RCC 7860 (cell line): ENCODE measurements around the gene SANBR.

Experiments
- DNase-seq: peaks from one replicate; pipeline ENCODE4 v3.0.0-alpha.2; 2015; ENCODE audit warnings: low spot score
- FAIRE-seq: peaks from 2 replicates; lab custom pipeline; 2012; peaks lifted over from hg19 to GRCh38; lab: Jason Lieb, UNC

Gene SANBR

DNA sequence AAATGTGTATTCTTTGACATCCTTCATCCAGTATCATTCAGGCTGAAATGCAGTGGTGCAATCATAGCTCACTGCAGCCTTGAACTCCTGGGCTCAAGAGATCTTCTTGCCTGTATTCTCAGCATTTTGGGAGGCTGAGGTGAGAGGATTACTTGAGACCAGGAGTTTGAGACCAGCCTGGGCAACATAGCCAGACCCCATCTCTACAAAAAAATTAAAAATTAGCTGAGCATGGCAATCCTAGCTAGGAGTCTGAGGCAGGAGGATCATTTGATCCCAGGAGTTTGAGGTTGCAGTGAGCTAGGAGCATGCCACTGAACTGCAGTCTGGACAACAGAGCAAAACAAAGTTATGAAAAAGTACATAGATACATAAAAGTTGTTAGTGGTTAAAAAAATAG lies 24.1 kb downstream of the SANBR start:
- FAIRE-seq: no peak
- no peak for DNase-seq

DNA sequence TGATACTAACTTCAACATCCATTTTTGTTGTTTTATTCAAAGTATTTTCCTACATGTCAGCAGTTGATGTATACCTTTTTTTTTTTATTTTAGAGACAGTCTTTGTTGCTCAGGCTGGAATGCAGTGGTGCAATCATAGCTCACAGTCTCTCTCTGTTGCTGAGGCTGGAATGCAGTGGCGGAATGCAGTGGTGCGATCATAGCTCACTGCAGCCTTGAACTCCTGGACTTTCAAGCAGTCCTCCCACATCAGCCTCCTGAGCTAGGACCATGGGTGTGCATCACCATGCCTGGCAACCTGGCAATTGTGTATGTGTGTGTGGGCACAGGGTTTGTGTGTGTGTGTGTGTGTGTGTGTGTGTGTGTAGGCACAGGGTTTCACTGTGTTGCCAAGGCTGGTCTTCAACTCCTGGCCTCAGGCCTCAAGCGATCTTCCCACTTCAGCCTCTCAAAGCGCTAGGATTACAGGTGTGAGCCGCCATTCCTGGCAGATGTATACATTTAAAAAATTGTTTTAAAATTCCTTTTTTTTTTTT lies 24.8 kb downstream of the SANBR start:
- DNase-seq: no peak
- FAIRE-seq: no peak

DNA sequence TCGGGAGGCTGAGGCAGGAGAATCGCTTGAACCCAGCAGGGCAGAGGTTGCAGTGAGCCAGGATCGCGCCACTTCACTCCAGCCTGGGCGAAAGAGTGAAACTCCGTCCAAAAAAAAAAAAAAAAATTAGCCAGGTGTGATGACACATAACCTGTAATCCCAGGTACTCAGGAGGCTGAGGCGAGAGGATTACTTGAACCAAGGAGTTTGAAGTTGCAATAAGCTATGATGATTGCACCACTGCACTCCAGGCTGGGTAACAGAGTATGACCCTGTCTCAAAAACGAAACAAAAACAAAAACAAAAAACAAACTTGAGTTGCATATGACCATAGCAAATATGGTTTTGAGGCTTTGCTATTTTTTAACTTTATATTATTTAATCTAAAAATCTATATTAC lies 25.8 kb downstream of the SANBR start:
- DNase-seq: no peak
- FAIRE-seq: no peak

DNA sequence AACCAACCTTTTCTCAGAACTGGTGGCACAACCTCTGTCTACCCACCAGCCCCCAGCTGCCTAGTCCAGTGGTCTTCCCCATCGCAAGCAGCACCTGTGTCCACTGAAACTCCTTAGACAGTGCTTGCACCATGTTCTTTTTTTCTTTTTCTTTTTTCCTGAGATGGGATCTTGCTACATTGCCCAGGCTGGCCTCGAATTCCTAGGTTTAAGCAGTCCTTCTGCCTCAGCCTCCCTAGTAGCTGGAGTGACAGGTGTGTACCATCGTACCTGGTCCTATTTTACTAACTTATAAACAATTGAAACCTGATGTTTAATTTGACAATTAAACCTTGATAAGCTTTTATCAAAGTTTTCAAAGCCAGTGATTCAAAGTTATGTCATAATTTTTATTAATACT lies 30.8 kb downstream of the SANBR start:
- FAIRE-seq: no peak
- no peak for DNase-seq

DNA sequence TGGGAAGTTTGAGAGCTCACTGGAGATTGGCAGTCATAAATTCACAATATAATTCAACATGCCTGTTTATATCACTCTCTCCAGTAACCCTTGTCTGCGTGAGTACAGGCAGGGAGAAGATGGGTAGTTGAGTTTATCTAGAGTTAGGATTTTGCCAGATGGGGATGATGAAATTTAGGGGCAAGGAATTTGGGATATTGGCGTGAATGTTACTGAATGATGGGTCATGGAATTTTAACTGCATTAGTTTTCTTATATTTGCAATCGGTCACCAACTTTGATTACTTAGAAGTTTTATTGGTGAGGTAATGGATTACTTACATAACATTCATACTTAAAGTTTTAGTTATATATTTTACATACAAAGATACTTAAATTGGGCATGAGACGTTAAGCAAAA lies 35.1 kb downstream of the SANBR start:
- no peak for DNase-seq
- FAIRE-seq: no peak

DNA sequence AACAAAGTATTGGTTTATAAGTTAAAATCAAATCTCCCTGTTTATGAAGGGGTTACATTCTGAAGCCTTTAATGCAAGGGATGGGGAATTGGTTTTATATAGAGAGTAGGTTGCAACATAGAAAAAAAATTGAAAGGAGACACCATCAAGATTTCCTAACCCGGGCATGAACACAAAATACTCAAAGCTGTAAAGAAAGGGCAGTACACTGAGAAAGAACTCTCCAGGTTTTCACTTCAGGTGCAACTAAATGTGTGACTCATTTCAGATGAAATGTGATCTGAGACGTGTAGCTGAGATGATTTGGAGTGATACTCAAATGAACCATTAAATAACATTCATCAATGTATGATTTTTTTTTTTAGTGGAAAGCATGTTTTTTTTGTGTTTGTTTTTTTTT lies 43.6 kb downstream of the SANBR start:
- FAIRE-seq: no peak
- DNase-seq: no peak

DNA sequence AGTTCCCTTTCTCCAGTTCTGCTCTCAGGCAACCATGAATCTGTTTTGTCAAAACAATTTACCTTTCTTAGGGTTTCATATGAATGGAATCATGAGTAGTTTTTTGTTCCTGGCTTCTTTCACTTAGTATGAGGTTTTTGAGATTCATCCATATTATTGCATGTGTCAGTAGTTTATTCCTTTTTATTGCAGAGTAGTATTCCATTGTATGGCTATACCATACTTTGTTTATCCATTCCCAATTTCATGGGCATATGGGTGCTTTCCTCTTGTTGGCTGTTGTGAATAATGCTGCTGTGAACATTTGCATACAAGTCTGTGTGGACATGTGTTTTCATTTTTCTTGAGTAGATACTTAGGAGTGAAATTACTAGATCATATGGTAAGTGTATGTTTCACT lies 46.0 kb downstream of the SANBR start:
- no peak for FAIRE-seq
- DNase-seq: no peak

DNA sequence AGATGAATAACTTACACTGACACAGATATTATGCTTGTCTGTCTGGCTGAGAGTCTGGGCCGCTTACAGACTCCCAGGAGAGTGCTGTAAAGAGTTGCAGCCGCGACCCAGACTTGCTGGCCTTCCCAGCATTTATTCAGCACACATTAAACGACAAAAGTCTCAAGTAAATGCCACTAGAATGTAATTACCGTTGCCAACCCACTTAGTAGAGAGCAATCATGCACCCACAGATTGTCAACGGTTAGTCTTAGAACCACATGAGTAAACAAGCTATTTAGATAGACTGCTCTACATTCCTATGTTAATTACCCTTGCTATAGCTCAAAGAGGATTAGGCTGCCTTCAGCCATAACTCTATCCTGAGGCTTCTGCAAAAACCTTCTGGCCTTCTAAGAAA lies 48.5 kb downstream of the SANBR start:
- no peak for FAIRE-seq
- DNase-seq: no peak
